GM21737 (cell line): ENCODE data around the gene MPPED1.

ENCODE experiments used
- ATAC-seq: cut with Tn5 transposase; IDR thresholded peaks from one replicate; pipeline ENCODE4 v1.9.1; 2021; ENCODE audit warnings: mild to moderate bottlenecking, moderate library complexity; ENCODE audit not compliant: unreplicated experiment

MPPED1 gene

GRCh38 chr22:43491177-43491576 lies 79.4 kb downstream of the MPPED1 start:
- no peak for ATAC-seq

- no peak for ATAC-seq
Measured at GRCh38 chr22:43491737-43492136, 79.9 kb downstream of the MPPED1 start.

- ATAC-seq = no peak
Measured at GRCh38 chr22:43493297-43493696, 81.5 kb downstream of the MPPED1 start.

GRCh38 chr22:43497956-43498855 lies 86.4 kb downstream of the MPPED1 start:
- ATAC-seq = no peak

GRCh38 chr22:43498856-43499253 lies 87.0 kb downstream of the MPPED1 start:
- no peak for ATAC-seq

GRCh38 chr22:43500792-43501785 lies 89.3 kb downstream of the MPPED1 start:
- no peak for ATAC-seq

- no peak for ATAC-seq
Measured at GRCh38 chr22:43501878-43502277, 90.1 kb downstream of the MPPED1 start.

- ATAC-seq = no peak
Measured at GRCh38 chr22:43502306-43502874, 90.6 kb downstream of the MPPED1 start.

- no peak for ATAC-seq
Measured at GRCh38 chr22:43504068-43504467, 92.3 kb downstream of the MPPED1 start.

GRCh38 chr22:43504666-43505261 lies 93.0 kb downstream of the MPPED1 start:
- no peak for ATAC-seq

GRCh38 chr22:43505423-43505822 lies 93.6 kb downstream of the MPPED1 start:
- no peak for ATAC-seq

- ATAC-seq = no peak
Measured at GRCh38 chr22:43505896-43506295, 94.1 kb downstream of the MPPED1 start.

GRCh38 chr22:43506487-43506886 lies 94.7 kb downstream of the MPPED1 start:
- no peak for ATAC-seq

- no peak for ATAC-seq
Measured at GRCh38 chr22:43507235-43507634, 95.4 kb downstream of the MPPED1 start.

GRCh38 chr22:43508489-43508888 lies 96.7 kb downstream of the MPPED1 start:
- ATAC-seq = no peak

GRCh38 chr22:43509337-43509736 lies 97.5 kb downstream of the MPPED1 start:
- ATAC-seq = no peak

- no peak for ATAC-seq
Measured at GRCh38 chr22:43510281-43511070, 98.7 kb downstream of the MPPED1 start.

GRCh38 chr22:43511276-43511910 lies 99.6 kb downstream of the MPPED1 start:
- ATAC-seq = no peak

- ATAC-seq = no peak
Measured at GRCh38 chr22:43512279-43512678, 100.5 kb downstream of the MPPED1 start.
